Neural cell (in vitro differentiated cells): ENCODE data around the gene SRD5A1. TPM values are rescaled to one million over a fixed set of nuclear protein-coding genes. Genes with fewer than 3 reads are reported as not detected.

ENCODE experiments used
- H2AFZ ChIP-seq: fragments of 200-600, 300-800 bp; sonication (generic), shearing (Covaris generic); 2 replicates; pipeline ENCODE4 v1.6.0; 2014; ENCODE audit warnings: low read depth, mild to moderate bottlenecking, antibody characterized with exemption, low read length, moderate library complexity
- H3F3A ChIP-seq: fragments of 200-600 bp; shearing (Covaris generic); 2 replicates; pipeline ENCODE4 v1.6.1; 2016; ENCODE audit warnings: mild to moderate bottlenecking, moderate library complexity, mixed read lengths, antibody characterized with exemption, low read length; ENCODE audit not compliant: insufficient read depth, poor library complexity, severe bottlenecking
- H3K27ac ChIP-seq: fragments of 200-600, 300-800 bp; sonication (generic), shearing (Covaris generic); 2 replicates; pipeline ENCODE4 v1.5.1; 2014; ENCODE audit warnings: mild to moderate bottlenecking, low read length, moderate library complexity
- H3K27me3 ChIP-seq: fragments of 300-800, 200-600 bp; sonication (generic), shearing (Covaris generic); 2 replicates; pipeline ENCODE4 v1.6.0; 2014; ENCODE audit warnings: mild to moderate bottlenecking, low read depth, low read length, moderate library complexity; ENCODE audit not compliant: insufficient read depth
- H3K36me3 ChIP-seq: fragments of 300-800, 200-600 bp; sonication (generic), shearing (Covaris generic); 2 replicates; pipeline ENCODE4 v1.5.1; 2014; ENCODE audit warnings: mild to moderate bottlenecking, antibody characterized with exemption, low read length, moderate library complexity; ENCODE audit not compliant: insufficient read depth
- H3K4me2 ChIP-seq: fragments of 300-800, 200-600 bp; sonication (generic), shearing (Covaris generic); 2 replicates; pipeline ENCODE4 v1.6.0; 2014; ENCODE audit warnings: mild to moderate bottlenecking, low read length
- H3K4me3 ChIP-seq: fragments of 300-800, 200-600 bp; sonication (generic), shearing (Covaris generic); 2 replicates; pipeline ENCODE4 v1.5.1; 2014; ENCODE audit warnings: mild to moderate bottlenecking, low read length, moderate library complexity
- H3K79me2 ChIP-seq: fragments of 200-600 bp; shearing (Covaris generic); replicated peaks from 2 replicates; pipeline ENCODE4 v1.6.0; 2014; ENCODE audit warnings: mild to moderate bottlenecking, low read length, moderate library complexity; ENCODE audit not compliant: insufficient read depth
- H3K9ac ChIP-seq: fragments of 300-800, 200-600 bp; sonication (generic), shearing (Covaris generic); 2 replicates; pipeline ENCODE4 v1.6.1; 2016; ENCODE audit warnings: mild to moderate bottlenecking, low read length, mixed read lengths
- H3K9me2 ChIP-seq: fragments of 200-600 bp; shearing (Covaris generic); 2 replicates; pipeline ENCODE4 v1.6.1; 2016; ENCODE audit warnings: mild to moderate bottlenecking, low read length, mixed read lengths; ENCODE audit not compliant: insufficient read depth
- H3K9me3 ChIP-seq: fragments of 200-600, 300-800 bp; sonication (generic), shearing (Covaris generic); 2 replicates; pipeline ENCODE4 v1.6.1; 2016; ENCODE audit warnings: mild to moderate bottlenecking, mixed run types, low read length, moderate library complexity, mixed read lengths
- H4K20me1 ChIP-seq: fragments of 200-600 bp; shearing (Covaris generic); 2 replicates; pipeline ENCODE4 v1.6.1; 2016; ENCODE audit warnings: mild to moderate bottlenecking, mixed run types; ENCODE audit not compliant: insufficient read depth
- EP300 ChIP-seq: fragments of 450-650 bp; conservative IDR thresholded peaks from 2 replicates; pipeline ENCODE4 v1.6.1; 2014; ENCODE audit warnings: antibody characterized with exemption, mild to moderate bottlenecking, moderate library complexity; ENCODE audit not compliant: poor library complexity, severe bottlenecking
- EZH2 ChIP-seq: fragments of 200-600, 300-800 bp; shearing (Covaris generic), sonication (generic); IDR thresholded peaks from 2 replicates; pipeline ENCODE4 v1.6.1; 2014; ENCODE audit warnings: antibody characterized with exemption, low read length, borderline replicate concordance, mild to moderate bottlenecking; ENCODE audit not compliant: insufficient read depth, poor library complexity, severe bottlenecking
- MXI1 ChIP-seq: fragments of 450-650 bp; conservative IDR thresholded peaks from 2 replicates; pipeline ENCODE4 v1.6.1; 2014; ENCODE audit warnings: antibody characterized with exemption, mild to moderate bottlenecking; ENCODE audit not compliant: poor library complexity, severe bottlenecking
- POLR2AphosphoS5 ChIP-seq: IDR thresholded peaks from 2 replicates; pipeline ENCODE4 v1.6.1; 2012
- RAD21 ChIP-seq: fragments of 450-650 bp; conservative IDR thresholded peaks from 2 replicates; pipeline ENCODE4 v1.6.1; 2014; ENCODE audit warnings: antibody characterized with exemption, mild to moderate bottlenecking, moderate library complexity
- SMC3 ChIP-seq: fragments of 450-650 bp; conservative IDR thresholded peaks from 2 replicates; pipeline ENCODE4 v1.6.1; 2014; ENCODE audit warnings: antibody characterized with exemption, mild to moderate bottlenecking, moderate library complexity; ENCODE audit not compliant: poor library complexity
- TAF1 ChIP-seq: IDR thresholded peaks from 2 replicates; pipeline ENCODE4 v1.6.1; 2012; ENCODE audit warnings: low read depth
- polyA plus RNA-seq: library from polyadenylated mRNA; depleted of rRNA; stranded (reverse); fragments of >200 nt; gene quantifications from 2 replicates; pipeline ENCODE4 v1.2.3, GENCODE V29; 2014
- TF ChIP-seq, protein P1 (sequence below): fragments of 450-650 bp; IDR thresholded peaks from 2 replicates; pipeline ENCODE4 v1.5.1; 2014; ENCODE audit warnings: antibody characterized with exemption, mild to moderate bottlenecking, moderate library complexity; ENCODE audit not compliant: poor library complexity, severe bottlenecking
- TF ChIP-seq, protein P2 (sequence below): IDR thresholded peaks from 2 replicates; pipeline ENCODE4 v1.6.1; 2012; ENCODE audit warnings: borderline replicate concordance

SRD5A1 gene
- polyA plus RNA-seq, 1 donor from 2014 or later = 122 TPM

- H3K9me3 ChIP-seq = no peaks in the 10 kb centered on the region
- no peaks in the 10 kb centered on the region for H3K79me2 ChIP-seq
- H3K9ac ChIP-seq = no peak overlapping the region
- H3K4me2 ChIP-seq = no peak overlapping the region
- no peaks in the 10 kb centered on the region for H3K9me2 ChIP-seq
- no peaks in the 10 kb centered on the region for H3K36me3 ChIP-seq
- no peak overlapping the region for H3K27ac ChIP-seq
- TF ChIP-seq EP300 (no peak), RAD21 (no peak), SMC3 (no peak), EZH2 (no peak)
- TF ChIP-seq, protein P1, sequence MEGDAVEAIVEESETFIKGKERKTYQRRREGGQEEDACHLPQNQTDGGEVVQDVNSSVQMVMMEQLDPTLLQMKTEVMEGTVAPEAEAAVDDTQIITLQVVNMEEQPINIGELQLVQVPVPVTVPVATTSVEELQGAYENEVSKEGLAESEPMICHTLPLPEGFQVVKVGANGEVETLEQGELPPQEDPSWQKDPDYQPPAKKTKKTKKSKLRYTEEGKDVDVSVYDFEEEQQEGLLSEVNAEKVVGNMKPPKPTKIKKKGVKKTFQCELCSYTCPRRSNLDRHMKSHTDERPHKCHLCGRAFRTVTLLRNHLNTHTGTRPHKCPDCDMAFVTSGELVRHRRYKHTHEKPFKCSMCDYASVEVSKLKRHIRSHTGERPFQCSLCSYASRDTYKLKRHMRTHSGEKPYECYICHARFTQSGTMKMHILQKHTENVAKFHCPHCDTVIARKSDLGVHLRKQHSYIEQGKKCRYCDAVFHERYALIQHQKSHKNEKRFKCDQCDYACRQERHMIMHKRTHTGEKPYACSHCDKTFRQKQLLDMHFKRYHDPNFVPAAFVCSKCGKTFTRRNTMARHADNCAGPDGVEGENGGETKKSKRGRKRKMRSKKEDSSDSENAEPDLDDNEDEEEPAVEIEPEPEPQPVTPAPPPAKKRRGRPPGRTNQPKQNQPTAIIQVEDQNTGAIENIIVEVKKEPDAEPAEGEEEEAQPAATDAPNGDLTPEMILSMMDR = no peak
- TF ChIP-seq, protein P2, sequence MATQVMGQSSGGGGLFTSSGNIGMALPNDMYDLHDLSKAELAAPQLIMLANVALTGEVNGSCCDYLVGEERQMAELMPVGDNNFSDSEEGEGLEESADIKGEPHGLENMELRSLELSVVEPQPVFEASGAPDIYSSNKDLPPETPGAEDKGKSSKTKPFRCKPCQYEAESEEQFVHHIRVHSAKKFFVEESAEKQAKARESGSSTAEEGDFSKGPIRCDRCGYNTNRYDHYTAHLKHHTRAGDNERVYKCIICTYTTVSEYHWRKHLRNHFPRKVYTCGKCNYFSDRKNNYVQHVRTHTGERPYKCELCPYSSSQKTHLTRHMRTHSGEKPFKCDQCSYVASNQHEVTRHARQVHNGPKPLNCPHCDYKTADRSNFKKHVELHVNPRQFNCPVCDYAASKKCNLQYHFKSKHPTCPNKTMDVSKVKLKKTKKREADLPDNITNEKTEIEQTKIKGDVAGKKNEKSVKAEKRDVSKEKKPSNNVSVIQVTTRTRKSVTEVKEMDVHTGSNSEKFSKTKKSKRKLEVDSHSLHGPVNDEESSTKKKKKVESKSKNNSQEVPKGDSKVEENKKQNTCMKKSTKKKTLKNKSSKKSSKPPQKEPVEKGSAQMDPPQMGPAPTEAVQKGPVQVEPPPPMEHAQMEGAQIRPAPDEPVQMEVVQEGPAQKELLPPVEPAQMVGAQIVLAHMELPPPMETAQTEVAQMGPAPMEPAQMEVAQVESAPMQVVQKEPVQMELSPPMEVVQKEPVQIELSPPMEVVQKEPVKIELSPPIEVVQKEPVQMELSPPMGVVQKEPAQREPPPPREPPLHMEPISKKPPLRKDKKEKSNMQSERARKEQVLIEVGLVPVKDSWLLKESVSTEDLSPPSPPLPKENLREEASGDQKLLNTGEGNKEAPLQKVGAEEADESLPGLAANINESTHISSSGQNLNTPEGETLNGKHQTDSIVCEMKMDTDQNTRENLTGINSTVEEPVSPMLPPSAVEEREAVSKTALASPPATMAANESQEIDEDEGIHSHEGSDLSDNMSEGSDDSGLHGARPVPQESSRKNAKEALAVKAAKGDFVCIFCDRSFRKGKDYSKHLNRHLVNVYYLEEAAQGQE = no peak
- H3K27me3 ChIP-seq = no peaks in the 10 kb centered on the region
- H3F3A ChIP-seq = no peaks in the 10 kb centered on the region
- no peaks in the 10 kb centered on the region for H4K20me1 ChIP-seq
- no peak overlapping the region for H3K4me3 ChIP-seq
- no peak overlapping the region for H2AFZ ChIP-seq
Measured at GRCh38 chr5:6702633-6703032, 69.4 kb downstream of the SRD5A1 start.

- Histone ChIP-seq H3K9me3 (no peaks in the 10 kb centered on the region), H3K4me2 (no peak overlapping the region), H3K36me3 (no peaks in the 10 kb centered on the region), H3K4me3 (no peak overlapping the region), H3K9me2 (no peaks in the 10 kb centered on the region), H3K27me3 (no peaks in the 10 kb centered on the region), H4K20me1 (no peaks in the 10 kb centered on the region), H3K9ac (no peak overlapping the region), H3K27ac (no peak overlapping the region), H3K79me2 (no peaks in the 10 kb centered on the region), H3F3A (no peaks in the 10 kb centered on the region), H2AFZ (no peak overlapping the region)
- TF ChIP-seq RAD21 (no peak), POLR2AphosphoS5 (no peak), EZH2 (no peak), MXI1 (no peak), SMC3 (no peak), EP300 (no peak), TAF1 (no peak)
- TF ChIP-seq, protein P1 = no peak
- TF ChIP-seq, protein P2 = no peak
Measured at GRCh38 chr5:6703806-6704205, 70.6 kb downstream of the SRD5A1 start.
